ENCODE measurements around the gene KLC4.

GRCh38 chr6:43124481-43124880, 65.0 kb downstream of the KLC4 start:
- TF ChIP-seq GATA3 (IDR thresholded peaks at IDR 0.05; ENCODE audit: low read depth, low read length) = no peak
- TF ChIP-seq GATA2 (IDR thresholded peaks at IDR 0.05; ENCODE audit: low read depth, low read length) = no peak
